GM19193 (cell line): ENCODE data around the gene SSTR3.

Experiments used
- POLR2A ChIP-seq: IDR thresholded peaks from 4 replicates; pipeline ENCODE4 v1.6.1; 2011; ENCODE audit not compliant: insufficient read depth, insufficient read length; ENCODE audit errors: extremely low read depth

Gene SSTR3

GRCh38 chr22:37177755-37178154 lies 34.5 kb downstream of the SSTR3 start:
- no peak for TF ChIP-seq POLR2A

DNA sequence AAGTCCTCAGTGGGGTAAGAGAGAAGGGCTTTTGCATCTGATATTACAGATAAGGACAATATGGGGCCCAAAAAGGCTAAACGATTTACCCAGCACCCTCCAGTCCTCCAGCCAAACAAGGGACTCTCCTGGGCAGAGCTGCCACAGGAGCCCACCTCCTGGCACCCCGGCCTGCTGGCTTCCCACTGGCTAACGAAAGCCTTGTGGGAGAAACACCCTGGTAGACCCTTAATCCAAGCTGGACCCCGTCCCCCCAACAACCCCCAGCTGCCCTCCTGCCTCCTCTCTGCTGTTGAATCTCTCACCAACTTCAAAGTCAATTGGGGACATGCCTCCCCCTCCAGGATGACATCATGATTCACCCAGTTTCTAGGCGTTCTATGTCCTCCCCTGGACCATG lies 35.1 kb downstream of the SSTR3 start:
- no peak for TF ChIP-seq POLR2A

DNA sequence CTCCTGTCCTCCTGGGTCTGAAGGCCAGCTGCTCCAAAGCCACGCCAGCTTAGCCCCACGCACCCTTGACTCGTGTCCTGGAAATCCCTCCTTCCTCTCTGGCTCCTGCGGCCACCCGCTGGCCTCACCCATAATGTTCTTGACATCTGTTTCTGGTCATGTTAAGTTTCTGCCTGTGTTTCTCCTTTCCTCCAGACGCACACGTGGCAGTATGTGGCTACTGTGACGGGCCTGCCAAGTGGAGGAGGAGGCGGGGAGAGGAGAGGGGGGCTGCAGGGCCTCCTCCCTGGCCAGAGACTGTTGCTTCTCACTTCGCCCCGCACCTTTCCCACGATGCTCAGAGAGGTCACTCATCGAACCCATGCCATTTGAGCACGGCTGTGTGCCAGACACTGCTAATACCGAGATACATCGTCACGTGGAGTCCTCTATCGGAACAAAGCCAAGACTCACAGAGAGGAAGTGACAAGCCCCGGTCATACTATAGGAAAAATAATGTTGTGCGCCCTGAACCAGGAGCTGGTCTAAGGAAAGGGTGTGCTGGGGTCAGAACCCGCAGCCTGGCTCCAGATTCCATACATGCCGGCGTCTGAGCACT lies 35.7 kb downstream of the SSTR3 start:
- TF ChIP-seq POLR2A, result no peak

- TF ChIP-seq POLR2A, result no peak
These were observed 36.6 kb downstream of the SSTR3 start for GRCh38 chr22:37175414-37176281.

- no peak for TF ChIP-seq POLR2A
These were observed 37.3 kb downstream of the SSTR3 start for GRCh38 chr22:37174964-37175363.

- no peak for TF ChIP-seq POLR2A
These were observed 38.6 kb downstream of the SSTR3 start for GRCh38 chr22:37173709-37174108.

GRCh38 chr22:37172266-37173245 lies 39.7 kb downstream of the SSTR3 start:
- TF ChIP-seq POLR2A, result no peak

GRCh38 chr22:37171662-37172061 lies 40.6 kb downstream of the SSTR3 start:
- no peak for TF ChIP-seq POLR2A

- TF ChIP-seq POLR2A, result no peak
These were observed 42.2 kb downstream of the SSTR3 start for GRCh38 chr22:37169947-37170688.

- no peak for TF ChIP-seq POLR2A
These were observed 42.9 kb downstream of the SSTR3 start for GRCh38 chr22:37169406-37169805.

DNA sequence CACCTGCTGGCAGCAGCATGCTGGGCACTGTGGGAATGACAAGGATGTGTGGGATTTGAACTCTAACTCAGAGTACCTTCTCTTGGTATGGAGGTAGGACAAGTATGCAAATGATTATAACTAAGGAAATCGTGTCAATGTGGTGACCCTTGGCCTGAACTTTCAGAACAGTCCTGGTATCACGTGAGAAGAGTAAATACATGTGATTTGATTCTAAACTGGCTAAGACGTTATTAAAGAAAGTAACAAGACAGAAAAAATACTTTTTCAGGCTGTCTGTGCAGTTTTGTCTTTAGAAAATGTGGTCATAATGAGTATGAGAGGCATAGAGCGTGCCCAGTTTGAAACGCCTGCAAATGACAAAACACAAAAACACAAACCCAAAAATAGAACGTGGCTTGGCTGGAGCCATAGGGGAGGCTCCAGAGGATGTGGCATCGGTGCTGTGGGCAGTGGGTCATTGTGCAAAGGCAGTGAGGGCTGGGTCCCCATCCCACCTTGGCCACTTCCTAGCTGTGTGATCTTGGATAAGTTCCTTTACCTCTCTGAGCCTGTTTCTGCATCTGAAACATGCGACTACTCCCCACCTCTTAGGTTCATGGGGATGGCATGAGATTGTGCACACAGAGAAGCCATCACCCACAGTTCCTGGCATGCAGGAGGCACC lies 44.2 kb downstream of the SSTR3 start:
- no peak for TF ChIP-seq POLR2A

DNA sequence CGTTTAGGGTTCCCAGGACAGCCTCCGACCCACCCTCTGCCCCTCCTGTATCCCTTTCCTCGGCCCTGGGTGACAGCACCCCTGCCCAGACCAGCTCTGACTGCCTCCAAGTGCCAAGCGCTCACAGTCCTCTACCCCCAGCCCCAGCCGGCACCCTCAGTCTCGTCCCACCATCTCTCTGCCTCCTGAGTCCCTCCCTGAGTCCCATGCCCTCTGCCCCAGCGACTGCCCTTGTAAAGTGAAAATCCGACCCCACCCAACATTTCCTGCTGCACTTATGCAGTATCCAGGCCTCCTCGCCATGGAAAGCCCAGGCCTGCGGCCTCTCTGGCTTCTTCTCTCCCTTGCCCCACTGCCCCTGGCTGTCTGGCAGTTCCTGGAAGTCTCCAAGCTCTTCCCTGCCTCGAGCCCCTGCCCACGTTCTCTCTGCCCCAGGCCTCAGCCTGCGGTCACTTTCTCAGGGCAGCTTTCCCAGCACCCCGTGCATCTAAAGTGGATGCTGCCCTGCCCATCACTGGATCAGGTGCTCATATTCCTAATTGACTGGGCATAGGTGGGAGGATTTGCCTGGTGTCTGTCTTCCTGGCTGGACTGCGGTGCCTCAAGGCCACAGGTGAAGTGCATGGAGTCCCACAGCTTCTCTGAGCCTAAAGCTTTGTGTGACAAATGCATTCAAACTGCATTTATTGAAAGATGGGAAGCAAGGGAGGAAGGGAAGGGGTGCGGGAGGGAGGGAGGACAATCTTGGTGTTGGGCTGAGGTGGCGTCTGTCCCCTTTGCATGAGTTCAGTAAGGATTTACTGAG lies 44.9 kb downstream of the SSTR3 start:
- TF ChIP-seq POLR2A, result no peak

DNA sequence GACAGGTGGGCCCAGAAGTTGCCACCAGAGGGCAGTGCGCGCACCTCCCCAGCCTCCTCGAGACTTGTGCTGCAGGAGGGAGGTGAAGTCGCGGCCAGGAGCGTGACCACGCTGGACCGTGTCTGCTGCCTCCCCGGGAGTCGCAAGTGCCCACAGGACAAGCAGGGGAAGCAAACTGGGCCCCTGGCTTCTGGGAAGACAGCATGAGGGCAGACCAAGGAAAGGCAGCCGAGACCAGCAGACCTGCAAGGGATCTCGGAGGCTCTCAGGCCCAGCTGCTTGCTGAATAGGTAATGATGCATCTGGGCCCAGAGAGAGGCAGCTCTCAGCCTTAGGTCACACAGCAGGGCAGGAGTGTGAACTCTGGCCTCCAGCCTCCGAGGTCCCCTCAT lies 45.6 kb downstream of the SSTR3 start:
- TF ChIP-seq POLR2A, result no peak
